ENCODE measurements around the gene NAMPT.

- TF ChIP-seq CTCF (conservative IDR thresholded peaks at IDR 0.05) (no peak), ZFX (IDR thresholded peaks at IDR 0.05) (no peak)
Measured at GRCh38 chr7:106225856-106226255, 58.9 kb downstream of the NAMPT start.

All from C4-2B (cell line).